MM.1S (cell line): ENCODE results near the gene MAPRE3.

Experiments
- CTCF ChIP-seq: fragments of 300-600 bp; sonication (generic); IDR thresholded peaks from 2 replicates; pipeline ENCODE4 v1.5.1; 2016; ENCODE audit warnings: antibody characterized with exemption, low read length, mixed read lengths
- EZH2phosphoT487 ChIP-seq: fragments of 300-600 bp; sonication (generic); IDR thresholded peaks from 2 replicates; pipeline ENCODE4 v1.6.1; 2018; ENCODE audit warnings: antibody characterized with exemption, low read length

GRCh38 chr2:26941486-26941885 lies 29.0 kb upstream of the MAPRE3 start:
- TF ChIP-seq CTCF, result no peak
- TF ChIP-seq EZH2phosphoT487, result no peak
